GM18861 (cell line): ENCODE results near the gene ZNF3.
"Not testable (repeated sequence)": the region's sequence is repeated elsewhere in the genome, so short reads cannot be mapped to it uniquely, and the experiment has no call there.

Experiments used
- ATAC-seq: cut with Tn5 transposase; IDR thresholded peaks from one replicate; pipeline ENCODE4 v1.9.1; 2021; ENCODE audit not compliant: unreplicated experiment

ZNF3 gene

DNA sequence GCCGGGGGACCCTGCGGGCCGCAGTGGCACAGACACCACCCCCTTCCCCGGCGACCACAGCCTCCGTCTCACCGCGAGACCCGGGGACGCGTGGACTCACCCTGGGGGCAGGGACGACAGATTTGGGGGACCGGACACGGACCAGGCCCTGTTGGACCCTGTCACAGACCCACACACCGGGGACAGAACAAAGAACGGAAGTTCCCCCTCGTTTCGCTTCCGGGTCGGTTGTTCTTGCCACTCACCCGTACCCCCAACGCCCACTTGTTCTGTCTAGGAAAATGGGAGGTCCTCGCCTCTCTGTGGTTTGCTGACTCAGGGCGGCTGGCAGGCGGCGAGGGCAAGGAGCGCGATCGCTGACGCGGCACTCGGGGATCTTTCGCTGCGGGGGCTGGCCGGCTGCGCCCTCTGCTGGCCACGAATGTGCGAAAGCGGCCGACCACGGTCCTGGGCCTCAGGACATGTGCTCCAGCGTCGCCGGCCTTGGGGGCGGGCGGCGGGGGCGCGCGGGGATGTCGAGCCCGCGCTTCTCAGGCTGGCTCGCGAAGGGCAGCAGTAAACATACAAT lies at the start of gene ZNF3:
ZNF3 (minus strand) TSS at position 189 of the 568 bp plus-strand sequence. CDS start 4,366 bp downstream, outside the sequence.
- peak; percentile 63 for ATAC-seq

DNA sequence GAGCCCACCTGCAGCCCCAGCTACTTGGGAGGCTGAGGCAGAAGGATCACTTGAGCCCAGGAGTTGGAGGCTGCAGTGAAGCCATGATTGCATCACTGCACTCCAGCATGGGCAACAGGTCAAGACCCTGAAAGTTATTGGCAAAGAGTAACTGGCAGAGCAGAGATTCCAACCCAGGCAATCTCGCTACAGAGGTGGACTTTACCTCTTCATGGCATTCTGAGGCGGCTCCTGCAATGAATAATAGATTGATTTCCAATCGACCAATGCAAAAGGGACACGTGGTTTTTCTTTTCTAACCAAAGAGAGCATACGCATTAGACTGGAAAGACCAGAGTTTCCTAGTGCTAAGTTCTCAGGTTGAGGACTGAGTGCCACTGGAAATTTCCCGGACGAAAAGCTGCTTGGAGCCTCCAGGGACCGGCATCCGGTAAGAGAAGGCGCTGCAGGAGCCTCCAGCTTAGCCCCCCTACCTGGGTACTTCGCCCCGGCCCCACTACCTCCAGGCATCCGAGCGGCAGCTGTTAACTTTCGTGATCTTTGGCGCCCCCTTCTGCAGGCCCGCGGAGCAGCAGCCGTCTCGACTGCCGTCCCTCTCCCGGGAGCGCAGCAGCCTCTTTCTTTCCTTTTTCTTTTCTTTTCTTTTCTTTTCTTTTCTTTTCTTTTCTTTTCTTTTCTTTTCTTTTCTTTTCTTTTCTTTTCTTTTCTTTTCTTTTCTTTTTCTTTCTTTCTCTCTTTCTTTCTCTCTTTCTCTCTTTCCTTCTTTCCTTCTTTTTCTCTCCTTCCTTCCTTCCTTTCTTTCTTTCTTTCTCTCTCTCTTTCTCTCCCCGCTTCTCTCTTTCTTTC lies 49.3 kb upstream of the ZNF3 start:
- no peak for ATAC-seq

DNA sequence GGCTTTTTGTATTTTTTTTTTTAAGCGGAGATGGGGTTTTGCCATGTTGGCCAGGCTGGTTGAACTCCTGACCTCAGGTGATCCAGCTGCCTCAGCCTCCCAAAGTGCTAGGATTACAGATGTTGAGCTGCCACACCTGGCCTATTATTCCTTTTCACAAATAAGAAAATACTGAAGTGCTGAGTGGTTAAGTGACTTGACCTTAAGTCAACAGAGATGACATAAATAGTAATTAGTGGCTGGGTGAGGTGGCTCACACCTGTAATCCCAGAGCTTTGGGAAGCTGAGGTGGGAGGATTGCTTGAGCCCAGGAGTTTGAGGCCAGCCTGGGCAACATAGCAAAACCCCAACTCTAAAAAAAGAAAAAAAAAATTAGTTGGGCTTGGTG lies 48.7 kb upstream of the ZNF3 start:
- ATAC-seq, result not testable (repeated sequence)

DNA sequence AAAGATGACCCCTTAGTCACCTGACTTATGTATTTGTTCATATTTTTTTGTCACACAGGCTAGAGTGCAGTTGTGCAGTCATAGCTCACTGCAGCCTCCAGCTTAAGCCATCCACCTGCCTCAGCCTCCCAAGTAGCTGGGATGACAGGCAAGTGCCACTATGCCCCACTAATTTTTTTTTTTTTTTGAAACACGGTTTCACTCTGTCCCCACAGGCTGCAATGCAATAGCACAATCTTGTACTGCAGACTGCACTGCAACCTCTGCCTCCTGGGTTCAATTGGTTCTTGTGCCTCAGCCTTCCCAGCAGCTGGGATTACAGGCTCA lies 47.1 kb upstream of the ZNF3 start:
- no peak for ATAC-seq

DNA sequence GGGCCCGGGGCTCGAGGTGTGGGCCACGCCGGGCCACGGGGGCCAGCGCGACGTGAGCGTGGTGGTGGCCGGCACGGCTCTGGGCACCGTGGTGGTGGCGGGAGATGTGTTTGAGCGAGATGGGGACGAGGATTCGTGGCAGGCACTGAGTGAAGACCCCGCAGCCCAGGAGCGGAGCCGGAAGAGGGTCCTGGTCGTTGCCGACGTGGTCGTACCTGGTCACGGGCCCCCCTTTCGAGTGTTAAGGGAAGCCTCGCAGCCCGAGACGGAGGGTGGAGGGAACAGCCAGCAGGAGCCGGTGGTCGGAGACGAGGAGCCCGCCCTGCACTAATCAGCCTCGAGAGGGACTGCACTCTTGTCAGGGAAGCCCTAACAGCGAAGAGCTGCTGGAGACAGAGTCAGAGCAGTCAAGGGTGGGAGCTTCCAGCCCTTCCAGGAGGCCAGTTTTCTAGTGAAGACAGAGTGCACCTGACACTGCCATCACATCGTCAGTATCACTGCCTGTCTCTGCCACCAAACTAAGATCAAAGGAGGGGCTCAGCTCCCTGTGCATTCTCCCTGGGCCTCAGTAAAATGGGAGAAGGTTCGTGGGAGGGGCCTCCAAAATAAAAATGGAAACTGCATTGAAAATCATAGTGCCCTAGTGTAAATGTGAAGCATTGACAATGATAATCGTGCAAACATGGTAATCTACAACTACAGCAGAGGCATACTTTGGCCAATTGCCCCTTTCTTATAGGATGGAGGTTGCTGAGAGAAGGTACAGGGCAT lies 46.5 kb upstream of the ZNF3 start:
- ATAC-seq, result peak; percentile 12

DNA sequence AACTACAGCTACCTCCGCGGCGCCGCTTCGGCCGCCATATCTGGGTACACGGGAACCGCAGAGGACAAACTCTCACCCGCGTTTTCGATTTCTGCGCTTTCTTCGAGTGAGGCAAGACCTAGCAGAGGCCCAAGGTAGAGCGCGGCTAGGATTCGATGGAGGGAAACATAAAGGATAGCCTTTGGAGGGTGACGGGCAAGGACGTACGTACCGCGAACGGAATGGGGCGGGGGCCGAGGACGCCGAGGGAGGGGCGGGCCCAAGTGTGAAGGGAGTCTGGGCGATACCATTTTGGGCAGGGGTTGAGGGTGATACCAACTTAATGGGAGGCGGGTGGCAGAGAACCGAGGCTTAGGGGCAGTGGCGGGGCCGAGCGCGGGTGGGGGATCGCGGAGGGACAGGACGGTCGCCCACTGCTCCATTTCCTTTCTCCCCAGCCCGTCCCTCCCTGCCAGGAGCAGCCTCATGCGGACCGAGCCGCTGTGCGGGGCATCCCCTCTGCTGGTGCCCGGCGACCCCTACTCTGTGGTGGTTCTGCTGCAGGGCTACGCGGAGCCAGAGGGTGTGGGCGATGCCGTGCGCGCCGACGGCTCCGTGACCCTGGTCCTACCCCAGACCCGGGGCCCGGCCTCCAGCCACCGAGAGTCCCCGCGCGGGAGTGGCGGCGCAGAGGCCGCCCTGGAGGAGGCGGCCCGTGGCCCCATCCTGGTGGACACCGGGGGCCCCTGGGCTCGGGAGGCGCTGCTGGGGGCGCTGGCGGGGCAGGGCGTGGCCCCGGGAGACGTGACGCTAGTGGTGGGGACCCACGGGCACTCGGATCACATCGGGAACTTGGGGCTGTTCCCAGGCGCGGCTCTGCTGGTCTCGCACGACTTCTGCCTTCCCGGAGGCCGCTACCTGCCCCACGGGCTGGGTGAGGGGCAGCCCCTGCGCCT lies 45.7 kb upstream of the ZNF3 start, which contains the start of gene MBLAC1:
MBLAC1 (plus strand) TSS at position 37 of the 935 bp plus-strand sequence; CDS start at position 466, 429 bp downstream.
- peak; percentile 38 for ATAC-seq

DNA sequence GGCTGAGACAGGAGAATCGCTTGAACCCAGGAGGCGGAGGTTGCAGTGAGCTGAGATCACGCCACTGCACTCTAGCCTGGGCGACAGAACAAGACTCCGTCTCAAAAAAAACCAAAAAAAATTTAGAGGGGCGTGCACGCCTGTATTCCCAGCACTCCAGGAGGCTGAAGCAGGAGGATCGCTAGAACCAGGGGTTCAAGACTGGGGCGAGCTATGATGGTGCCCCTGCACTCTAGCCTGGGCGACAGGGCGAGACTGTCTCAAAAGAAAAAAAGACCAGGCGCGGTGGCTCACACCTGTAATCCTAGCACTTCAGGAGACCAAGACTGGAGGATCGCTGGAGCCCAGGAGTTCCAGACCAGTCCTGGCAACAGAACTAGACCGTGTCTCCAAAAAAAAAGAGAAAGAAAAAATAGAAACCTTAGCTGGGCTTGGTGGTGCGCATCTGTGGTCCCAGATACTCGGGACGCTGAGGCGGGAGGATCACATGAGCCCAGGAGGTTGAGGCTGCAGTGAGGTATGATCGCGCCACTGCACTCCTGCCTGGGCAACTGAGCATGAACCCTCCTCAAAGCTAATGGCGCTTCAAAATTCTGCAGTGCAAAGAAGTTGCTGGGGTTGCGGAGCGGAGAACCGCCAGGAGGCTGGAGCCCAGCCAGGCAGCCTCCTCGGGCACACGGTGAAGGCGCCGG lies 44.9 kb upstream of the ZNF3 start:
- no peak for ATAC-seq

DNA sequence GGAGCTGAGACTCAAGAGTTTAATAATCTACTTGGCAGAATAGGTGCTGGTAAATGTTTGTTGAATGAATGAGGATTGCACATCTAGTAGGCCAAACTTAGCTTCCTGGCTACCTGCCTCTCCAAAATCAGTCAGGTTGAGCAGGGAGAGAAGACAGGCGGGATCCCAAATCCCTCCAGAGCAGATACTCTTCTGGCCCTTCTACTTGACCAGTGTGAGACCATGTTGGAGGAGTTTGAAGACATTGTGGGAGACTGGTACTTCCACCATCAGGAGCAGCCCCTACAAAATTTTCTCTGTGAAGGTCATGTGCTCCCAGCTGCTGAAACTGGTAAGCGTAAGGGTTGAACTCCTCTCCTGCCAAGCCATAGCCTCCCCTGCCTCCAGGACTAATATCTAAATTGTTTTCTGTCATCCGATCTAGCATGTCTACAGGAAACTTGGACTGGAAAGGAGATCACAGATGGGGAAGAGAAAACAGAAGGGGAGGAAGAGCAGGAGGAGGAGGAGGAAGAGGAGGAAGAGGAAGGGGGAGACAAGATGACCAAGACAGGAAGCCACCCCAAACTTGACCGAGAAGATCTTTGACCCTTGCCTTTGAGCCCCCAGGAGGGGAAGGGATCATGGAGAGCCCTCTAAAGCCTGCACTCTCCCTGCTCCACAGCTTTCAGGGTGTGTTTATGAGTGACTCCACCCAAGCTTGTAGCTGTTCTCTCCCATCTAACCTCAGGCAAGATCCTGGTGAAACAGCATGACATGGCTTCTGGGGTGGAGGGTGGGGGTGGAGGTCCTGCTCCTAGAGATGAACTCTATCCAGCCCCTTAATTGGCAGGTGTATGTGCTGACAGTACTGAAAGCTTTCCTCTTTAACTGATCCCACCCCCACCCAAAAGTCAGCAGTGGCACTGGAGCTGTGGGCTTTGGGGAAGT lies 43.0 kb upstream of the ZNF3 start:
- no peak for ATAC-seq

DNA sequence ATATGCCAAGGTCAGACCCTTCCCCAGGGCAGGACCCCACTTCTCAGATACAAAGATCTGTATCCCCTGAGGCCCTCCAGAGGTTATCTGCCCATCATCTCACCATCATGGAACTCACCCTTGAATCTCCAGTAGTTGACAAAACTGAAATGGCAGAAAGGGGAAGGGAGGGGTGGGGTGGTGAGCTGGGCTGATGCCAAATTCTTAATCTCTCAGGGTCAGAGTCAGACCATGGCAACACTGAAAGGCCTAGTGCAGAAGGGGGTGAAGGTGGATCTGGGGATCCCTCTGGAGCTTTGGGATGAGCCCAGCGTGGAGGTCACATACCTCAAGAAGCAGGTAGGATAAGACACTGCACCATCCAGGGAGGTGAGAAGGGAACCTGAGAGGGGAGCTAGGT lies 41.0 kb upstream of the ZNF3 start:
- ATAC-seq, result no peak

DNA sequence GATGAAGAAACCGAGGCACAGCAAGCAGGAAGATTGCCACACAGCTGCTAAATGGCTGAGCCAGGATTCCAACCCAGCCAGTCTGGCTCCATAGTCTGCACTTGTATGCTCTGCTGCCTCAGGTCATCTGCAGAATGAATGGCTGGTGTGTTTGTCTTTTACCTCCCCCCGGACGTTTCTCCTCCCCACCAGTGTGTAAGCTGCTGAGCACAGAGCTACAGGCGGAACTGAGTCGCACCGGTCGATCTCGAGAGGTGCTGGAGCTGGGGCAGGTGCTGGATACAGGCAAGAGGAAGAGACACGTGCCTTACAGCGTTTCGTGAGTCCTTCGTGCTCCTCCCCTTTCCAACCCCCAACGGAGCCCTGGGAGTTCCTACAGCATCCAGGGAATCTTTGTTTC lies 40.5 kb upstream of the ZNF3 start:
- ATAC-seq, result no peak

DNA sequence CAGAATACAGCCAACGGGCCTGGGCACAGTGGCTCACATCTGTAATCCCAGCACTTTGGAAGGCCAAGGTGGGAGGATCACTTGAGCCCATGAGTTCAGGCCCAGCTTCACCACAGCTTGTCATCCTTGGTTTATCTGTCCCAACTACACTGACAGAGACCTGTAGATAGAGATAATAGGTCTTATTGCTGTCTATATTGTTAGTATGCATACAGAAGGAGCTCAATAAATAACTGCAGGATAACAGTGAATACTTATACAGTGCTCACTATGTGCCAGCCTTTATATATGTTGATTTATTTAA lies 39.2 kb upstream of the ZNF3 start:
- ATAC-seq, result no peak

DNA sequence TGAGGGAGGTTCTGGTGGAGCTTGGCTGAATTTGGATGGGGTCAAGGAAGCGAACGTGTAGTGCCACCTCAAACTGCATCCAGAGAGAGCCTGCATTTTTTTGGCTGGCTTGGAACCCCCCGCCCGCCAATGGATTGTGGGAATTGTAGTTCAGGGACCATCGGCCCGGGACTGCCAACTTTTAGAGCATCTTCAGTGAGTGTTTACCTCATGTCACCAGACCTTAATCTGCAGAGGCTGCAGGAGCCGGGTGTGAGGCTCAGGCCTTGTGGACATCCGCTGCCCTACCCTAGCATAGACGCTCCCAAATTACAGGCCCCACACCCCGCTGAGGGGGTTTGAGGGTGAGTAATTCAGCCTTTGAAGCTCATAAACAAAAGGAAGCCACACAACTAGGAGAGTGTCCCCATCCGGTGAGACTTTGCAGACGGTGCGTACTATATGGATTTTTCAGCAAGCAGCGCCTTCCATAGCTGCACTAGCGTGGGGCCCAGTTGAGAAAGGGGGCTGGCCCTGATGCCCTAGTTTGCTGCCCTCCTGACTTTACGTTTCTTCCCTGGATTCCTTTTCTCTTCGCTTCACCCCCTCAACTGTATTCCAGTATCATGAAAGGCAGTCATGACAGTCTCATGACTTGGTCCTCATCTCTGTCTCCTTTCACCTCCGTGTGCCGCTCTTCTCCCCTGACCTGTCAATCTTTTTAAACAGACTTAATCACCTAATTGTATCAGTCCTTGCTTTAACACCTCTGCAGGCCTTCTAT lies 38.6 kb upstream of the ZNF3 start:
- peak; percentile 35 for ATAC-seq

DNA sequence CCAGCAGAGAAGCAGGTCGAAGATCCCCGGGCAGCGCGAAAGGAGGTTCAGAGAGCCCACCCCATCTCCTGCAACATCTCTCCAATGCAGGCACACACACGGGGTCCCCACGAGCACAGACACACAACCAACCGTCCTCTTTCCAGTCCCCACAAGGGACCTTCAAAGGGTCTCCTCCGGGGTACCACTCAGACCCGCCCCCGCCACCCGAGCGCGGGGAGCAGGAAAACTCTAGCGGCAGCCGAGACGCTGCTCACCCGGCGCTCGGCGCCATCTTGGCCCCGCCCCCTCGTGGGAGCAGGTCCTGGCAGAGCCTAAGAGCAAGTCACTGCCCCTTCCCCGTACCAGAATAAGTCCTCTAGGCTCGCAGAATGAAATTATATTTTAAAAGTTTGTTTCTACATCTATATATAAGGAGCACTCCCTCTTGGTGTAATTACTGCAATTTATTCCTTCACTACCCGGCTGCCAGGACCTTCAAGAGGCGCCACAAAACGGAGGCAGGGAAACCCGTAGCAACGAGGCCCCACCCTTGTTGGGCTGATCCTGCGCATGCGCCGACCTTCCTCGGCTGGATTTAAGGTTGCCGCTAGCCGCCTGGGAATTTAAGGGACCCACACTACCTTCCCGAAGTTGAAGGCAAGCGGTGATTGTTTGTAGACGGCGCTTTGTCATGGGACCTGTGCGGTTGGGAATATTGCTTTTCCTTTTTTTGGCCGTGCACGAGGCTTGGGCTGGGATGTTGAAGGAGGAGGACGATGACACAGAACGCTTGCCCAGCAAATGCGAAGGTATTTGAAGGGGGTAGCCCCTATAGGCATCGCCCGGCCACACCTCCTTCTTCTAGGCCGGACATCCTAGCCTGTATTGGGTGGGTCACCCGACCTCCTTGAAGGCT lies 37.8 kb upstream of the ZNF3 start, which contains the start of the genes CNPY4 and TAF6:
CNPY4 (plus strand) TSS at position 563 of the 898 bp plus-strand sequence; CDS start at position 674, 111 bp downstream.
TAF6 (minus strand) TSS at position 287 of the 898 bp plus-strand sequence. CDS start 5,149 bp downstream, outside the sequence.
- peak; percentile 58 for ATAC-seq

DNA sequence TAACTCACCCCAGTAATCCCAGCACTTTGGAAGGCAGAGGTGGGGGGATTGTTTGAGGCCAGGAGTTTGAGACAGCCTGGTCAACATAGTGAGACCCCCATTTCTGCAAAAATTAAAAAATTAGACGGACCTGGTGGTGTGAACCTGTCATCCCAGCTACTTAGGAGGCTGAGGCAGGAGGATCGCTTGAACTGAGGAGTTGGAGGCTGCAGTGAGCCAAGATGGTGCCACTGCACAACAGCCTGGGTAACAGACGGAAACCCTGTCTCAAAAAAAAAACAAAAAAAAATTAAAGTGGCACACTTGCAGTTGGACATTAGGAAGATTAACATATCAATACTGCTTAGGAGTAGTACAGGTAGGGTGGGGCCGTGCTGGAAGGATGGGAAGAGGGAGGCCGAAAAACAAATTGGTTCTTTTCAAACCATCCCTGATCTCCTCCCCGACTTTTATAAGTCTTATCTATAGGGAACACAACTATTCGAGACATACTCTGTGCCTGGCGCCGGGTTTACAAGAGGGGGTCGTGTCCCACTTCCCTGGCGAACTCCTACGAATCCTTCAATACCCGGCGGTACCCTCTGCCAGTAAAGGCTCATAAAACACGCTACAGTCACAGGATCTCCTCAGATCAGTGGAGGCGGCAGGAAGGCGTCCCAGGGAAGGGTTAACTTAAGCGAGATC lies 37.0 kb upstream of the ZNF3 start:
- ATAC-seq, result no peak

DNA sequence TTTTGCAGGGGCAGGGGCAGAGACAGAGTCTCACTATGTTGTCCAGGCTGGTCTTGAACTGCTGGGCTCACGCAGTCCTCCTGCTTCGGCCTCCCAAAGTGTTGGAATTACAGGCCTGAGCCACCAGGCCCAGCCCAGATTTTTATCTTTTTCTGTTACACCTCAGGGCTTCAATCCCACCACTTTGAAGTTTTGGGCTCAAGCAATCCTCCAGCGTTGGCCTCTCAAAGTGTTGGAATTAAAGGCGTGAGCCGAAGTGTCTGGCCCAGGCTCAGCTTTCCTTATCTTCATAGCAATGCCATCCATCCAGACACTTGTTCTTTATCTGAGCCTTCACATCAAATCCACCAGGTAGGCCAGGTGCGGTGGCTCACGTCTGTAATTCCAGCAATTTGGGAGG lies 33.5 kb upstream of the ZNF3 start:
- ATAC-seq, result no peak

DNA sequence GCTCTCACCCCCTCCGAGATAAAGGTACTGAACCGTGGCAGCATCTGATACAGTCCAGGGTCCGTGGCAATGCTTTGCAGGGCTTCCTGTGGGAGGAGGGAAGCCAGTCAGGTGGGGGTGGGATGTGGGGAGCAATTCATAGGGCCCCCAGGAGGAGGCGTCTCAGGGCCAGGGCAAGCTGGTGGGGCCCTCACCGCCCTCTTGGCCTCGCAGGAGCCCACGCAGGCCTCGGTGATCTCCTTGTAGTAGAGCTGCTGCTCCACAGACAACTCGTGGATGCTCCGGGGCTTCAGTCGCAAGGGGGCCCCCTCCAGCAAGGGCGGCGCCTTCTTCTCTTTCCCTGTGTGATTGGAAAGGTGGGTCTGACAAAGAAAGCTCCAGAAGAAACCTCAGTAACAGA lies 30.4 kb upstream of the ZNF3 start:
- ATAC-seq, result no peak

DNA sequence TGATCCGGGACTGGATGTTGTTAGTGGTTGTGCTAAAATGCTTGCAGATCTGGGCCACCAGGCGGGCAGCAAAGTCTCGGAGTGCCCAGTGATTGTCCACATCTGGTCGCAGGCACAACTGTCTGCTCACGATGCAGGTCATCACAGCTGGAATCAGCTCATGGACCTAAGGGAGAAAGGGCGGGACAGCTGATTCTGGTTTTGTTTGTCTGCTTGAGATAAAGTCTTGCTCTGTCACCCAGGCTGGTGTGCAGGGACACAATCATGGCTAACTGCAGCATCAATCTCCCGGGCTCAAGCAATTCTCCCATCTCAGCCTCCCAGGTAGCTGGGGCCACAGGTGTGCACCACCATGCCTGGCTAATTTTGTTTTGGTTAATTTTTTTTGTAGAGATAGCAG lies 29.6 kb upstream of the ZNF3 start:
- ATAC-seq, result no peak
